GM21360 (cell line): Measurements from ENCODE around the gene TRAM2.

Experiments
- ATAC-seq: cut with Tn5 transposase; IDR thresholded peaks from one replicate; pipeline ENCODE4 v1.9.1; 2021; ENCODE audit warnings: mild to moderate bottlenecking, moderate library complexity; ENCODE audit not compliant: unreplicated experiment

The TRAM2 gene

GRCh38 chr6:52595000-52595795 lies 18.3 kb upstream of the TRAM2 start:
- peak; percentile 38 for ATAC-seq

GRCh38 chr6:52594221-52594620 lies 17.4 kb upstream of the TRAM2 start:
- ATAC-seq: no peak

- no peak for ATAC-seq
Observed at GRCh38 chr6:52591832-52592231, 15.0 kb upstream of the TRAM2 start.

- ATAC-seq: no peak
Observed at GRCh38 chr6:52590152-52590891, 13.5 kb upstream of the TRAM2 start.

GRCh38 chr6:52588710-52589091 lies 11.8 kb upstream of the TRAM2 start:
- ATAC-seq: no peak

GRCh38 chr6:52588087-52588709 lies 11.3 kb upstream of the TRAM2 start:
- no peak for ATAC-seq

- ATAC-seq: no peak
Observed at GRCh38 chr6:52587001-52587400, 10.1 kb upstream of the TRAM2 start.

GRCh38 chr6:52584203-52584602 lies 7.3 kb upstream of the TRAM2 start:
- ATAC-seq: no peak

- ATAC-seq: no peak
Observed at GRCh38 chr6:52582996-52583395, 6.1 kb upstream of the TRAM2 start.

- no peak for ATAC-seq
Observed at GRCh38 chr6:52582446-52582845, 5.6 kb upstream of the TRAM2 start.

- no peak for ATAC-seq
Observed at GRCh38 chr6:52580905-52581304, 4.0 kb upstream of the TRAM2 start.

- ATAC-seq: no peak
Observed at GRCh38 chr6:52579006-52579660, 2.3 kb upstream of the TRAM2 start.

- no peak for ATAC-seq
Observed at GRCh38 chr6:52577778-52578463, 1.1 kb upstream of the TRAM2 start.

GRCh38 chr6:52576392-52577021 lies 353 bp downstream of the TRAM2 start:
- ATAC-seq: peak; percentile 61

- ATAC-seq: no peak
Observed at GRCh38 chr6:52576054-52576391, 837 bp downstream of the TRAM2 start.

GRCh38 chr6:52575502-52575892 lies 1.4 kb downstream of the TRAM2 start:
- no peak for ATAC-seq

- peak; percentile 37 for ATAC-seq
Observed at GRCh38 chr6:52574709-52575501, 2.0 kb downstream of the TRAM2 start.

GRCh38 chr6:52573295-52573694 lies 3.6 kb downstream of the TRAM2 start:
- no peak for ATAC-seq

- ATAC-seq: no peak
Observed at GRCh38 chr6:52572536-52572935, 4.3 kb downstream of the TRAM2 start.
